CD4-positive, alpha-beta T cell treated with Interleukin-4 for 4 hours (primary cell): Measurements from ENCODE around the gene CTDNEP1.
A peak's percentile ranks its signal among the peaks of the same experiment; 100 is the strongest.

Experiments
- DNase-seq: peaks from one replicate; pipeline ENCODE4 v3.0.0-alpha.2; 2020

The CTDNEP1 gene

GRCh38 chr17:7214300-7215135, 37.0 kb downstream of the CTDNEP1 start:
- peak; percentile 100 for DNase-seq

GRCh38 chr17:7213895-7214299, 37.6 kb downstream of the CTDNEP1 start:
- DNase-seq = peak; percentile 91

GRCh38 chr17:7211491-7212273, 39.9 kb downstream of the CTDNEP1 start:
- DNase-seq = no peak

- DNase-seq = no peak
These were observed 42.6 kb downstream of the CTDNEP1 start for GRCh38 chr17:7208754-7209460.

GRCh38 chr17:7208027-7208571, 43.4 kb downstream of the CTDNEP1 start:
- DNase-seq = no peak

- no peak for DNase-seq
These were observed 44.2 kb downstream of the CTDNEP1 start for GRCh38 chr17:7207120-7208001.

GRCh38 chr17:7205561-7205960, 46.0 kb downstream of the CTDNEP1 start:
- no peak for DNase-seq

- DNase-seq = peak; percentile 99
These were observed 46.6 kb downstream of the CTDNEP1 start for GRCh38 chr17:7204828-7205461.

- no peak for DNase-seq
These were observed 47.2 kb downstream of the CTDNEP1 start for GRCh38 chr17:7204336-7204735.

GRCh38 chr17:7203391-7203790, 48.1 kb downstream of the CTDNEP1 start:
- no peak for DNase-seq

GRCh38 chr17:7196651-7197401, 54.7 kb downstream of the CTDNEP1 start:
- no peak for DNase-seq

GRCh38 chr17:7195971-7196370, 55.6 kb downstream of the CTDNEP1 start:
- no peak for DNase-seq
